Measurements from ENCODE around the gene OR4P4.

The OR4P4 gene

GRCh38 chr11:55634813-55635212 is at the start of gene OR4P4:
Gene OR4P4, plus strand, starts transcription at chr11:55635113.
- DNase-seq (ENCODE audit: low read depth in 3 of 3): no peak

- DNase-seq (ENCODE audit: low read depth in 3 of 3): no peak
Observed at GRCh38 chr11:55607545-55607944, 27.4 kb upstream of the OR4P4 start, which contains the start of gene OR4C11. Gene OR4C11, minus strand, starts transcription at chr11:55607645. Its CDS starts 3,272 bp downstream, at chr11:55604373.

GRCh38 chr11:55624531-55624930 is 10.4 kb upstream of the OR4P4 start:
- no peak for DNase-seq (ENCODE audit: low read depth in 3 of 3)

GRCh38 chr11:55648027-55648426 is 13.1 kb downstream of the OR4P4 start, which contains the start of gene OR4S2:
Gene OR4S2, plus strand, starts transcription at chr11:55648327. Its CDS starts 2,577 bp downstream, at chr11:55650904.
- DNase-seq (ENCODE audit: low read depth in 3 of 3): no peak

GRCh38 chr11:55652560-55652959 is 17.6 kb downstream of the OR4P4 start:
- no peak for DNase-seq (ENCODE audit: low read depth in 3 of 3)

GRCh38 chr11:55655096-55655495 is 20.2 kb downstream of the OR4P4 start:
- no peak for DNase-seq (ENCODE audit: low read depth in 3 of 3)

GRCh38 chr11:55658031-55658573 is 23.2 kb downstream of the OR4P4 start:
- DNase-seq (ENCODE audit: low read depth in 3 of 3): no peak

- DNase-seq (ENCODE audit: low read depth in 3 of 3): no peak
Observed at GRCh38 chr11:55658608-55659007, 23.7 kb downstream of the OR4P4 start.

- DNase-seq (ENCODE audit: low read depth in 3 of 3): no peak
Observed at GRCh38 chr11:55661901-55662300, 27.0 kb downstream of the OR4P4 start, which contains the start of gene OR4C6. Gene OR4C6, plus strand, starts transcription at chr11:55662201. Its CDS starts 2,966 bp downstream, at chr11:55665167.

GRCh38 chr11:55669376-55669775 is 34.5 kb downstream of the OR4P4 start:
- no peak for DNase-seq (ENCODE audit: low read depth in 3 of 3)

- no peak for DNase-seq (ENCODE audit: low read depth in 3 of 3)
Observed at GRCh38 chr11:55673860-55674259, 38.9 kb downstream of the OR4P4 start.
